HG03520 (cell line): ENCODE measurements around the gene SREBF2.

Experiments
- ATAC-seq: cut with Tn5 transposase; IDR thresholded peaks from one replicate; pipeline ENCODE4 v1.9.1; 2021; ENCODE audit warnings: mild to moderate bottlenecking, moderate library complexity; ENCODE audit not compliant: unreplicated experiment

The SREBF2 gene

GRCh38 chr22:41875531-41876270 is 42.8 kb downstream of the SREBF2 start:
- no peak for ATAC-seq

GRCh38 chr22:41876275-41876674 is 43.4 kb downstream of the SREBF2 start:
- no peak for ATAC-seq

DNA sequence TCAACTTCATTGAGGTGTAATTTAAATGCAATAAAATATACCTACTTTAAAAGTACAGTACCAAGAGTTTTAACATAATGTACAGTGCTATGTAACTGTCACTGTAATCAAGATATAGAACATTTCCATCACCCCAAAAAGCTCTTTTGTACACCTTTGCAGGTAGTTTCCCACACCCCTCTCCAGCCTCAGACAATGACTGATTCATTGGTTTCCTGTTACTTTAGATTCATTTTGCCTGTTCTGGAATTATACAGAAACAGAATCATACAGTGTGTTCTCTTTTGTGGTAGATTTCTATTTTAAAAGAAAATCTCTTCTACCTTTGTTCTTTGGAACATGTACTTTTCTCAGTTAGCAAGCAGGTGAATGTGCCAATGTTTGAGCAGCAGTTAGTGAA is 43.8 kb downstream of the SREBF2 start:
- no peak for ATAC-seq

DNA sequence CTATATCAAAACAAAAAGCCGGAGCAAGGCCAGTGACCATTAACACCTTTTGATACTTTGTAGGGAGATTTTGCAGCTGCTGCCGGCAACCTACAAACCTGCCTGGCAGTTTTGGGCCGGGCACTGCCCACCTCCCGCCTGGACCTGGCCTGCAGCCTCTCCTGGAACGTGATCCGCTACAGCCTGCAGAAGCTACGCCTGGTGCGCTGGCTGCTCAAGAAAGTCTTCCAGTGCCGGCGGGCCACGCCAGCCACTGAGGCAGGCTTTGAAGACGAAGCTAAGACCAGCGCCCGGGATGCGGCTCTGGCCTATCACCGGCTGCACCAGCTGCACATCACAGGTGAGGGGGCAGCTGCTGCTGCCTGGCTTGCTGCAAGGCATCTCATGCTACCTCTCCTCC is 47.7 kb downstream of the SREBF2 start:
- ATAC-seq: no peak

DNA sequence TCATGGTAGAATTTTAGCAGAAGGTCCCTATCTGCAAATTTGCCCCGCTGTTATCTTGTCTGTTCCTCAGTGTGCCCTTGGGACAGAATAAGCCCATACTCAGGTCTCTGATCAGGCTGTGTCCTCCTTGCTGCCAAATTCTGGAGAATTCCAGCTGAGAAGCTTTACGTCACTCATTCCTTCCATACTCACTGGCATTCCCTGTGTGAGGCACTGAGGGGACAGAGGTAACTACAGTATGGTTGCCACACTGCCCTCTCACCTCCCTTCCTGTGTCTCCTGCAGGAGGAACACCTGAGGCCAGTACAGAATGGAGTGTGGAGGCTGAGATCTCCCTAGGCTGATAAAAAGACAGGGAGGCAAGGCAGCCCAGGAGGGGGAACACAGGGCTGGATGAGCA is 50.5 kb downstream of the SREBF2 start:
- ATAC-seq: no peak

- no peak for ATAC-seq
Measured at GRCh38 chr22:41885116-41885515, 52.2 kb downstream of the SREBF2 start.

GRCh38 chr22:41885516-41885915 is 52.6 kb downstream of the SREBF2 start:
- no peak for ATAC-seq

GRCh38 chr22:41888627-41889200 is 55.8 kb downstream of the SREBF2 start:
- ATAC-seq: no peak

GRCh38 chr22:41891407-41891806 is 58.5 kb downstream of the SREBF2 start:
- no peak for ATAC-seq

- ATAC-seq: no peak
Measured at GRCh38 chr22:41892721-41893120, 59.8 kb downstream of the SREBF2 start.

- no peak for ATAC-seq
Measured at GRCh38 chr22:41893591-41894375, 60.9 kb downstream of the SREBF2 start.

- ATAC-seq: no peak
Measured at GRCh38 chr22:41898645-41899044, 65.7 kb downstream of the SREBF2 start.

DNA sequence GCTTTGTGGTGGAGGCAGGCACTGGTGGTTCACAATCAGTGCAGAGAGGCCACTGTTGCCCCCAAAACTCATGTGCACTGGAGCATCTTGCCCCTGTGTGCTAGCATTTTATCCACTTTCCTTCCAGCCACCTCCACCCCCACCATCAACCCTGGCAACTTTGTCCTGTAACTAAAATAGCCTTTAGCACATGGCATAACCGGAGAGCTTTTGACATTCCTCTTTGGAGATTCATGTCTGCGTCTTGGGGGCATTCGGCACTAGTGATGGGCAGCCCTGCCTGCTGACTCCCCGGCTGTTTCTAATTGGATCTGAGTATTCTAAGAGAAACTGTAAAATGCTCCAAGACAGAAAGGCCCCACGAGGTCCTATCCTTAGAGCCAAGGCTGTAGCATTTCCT is 66.2 kb downstream of the SREBF2 start:
- no peak for ATAC-seq

DNA sequence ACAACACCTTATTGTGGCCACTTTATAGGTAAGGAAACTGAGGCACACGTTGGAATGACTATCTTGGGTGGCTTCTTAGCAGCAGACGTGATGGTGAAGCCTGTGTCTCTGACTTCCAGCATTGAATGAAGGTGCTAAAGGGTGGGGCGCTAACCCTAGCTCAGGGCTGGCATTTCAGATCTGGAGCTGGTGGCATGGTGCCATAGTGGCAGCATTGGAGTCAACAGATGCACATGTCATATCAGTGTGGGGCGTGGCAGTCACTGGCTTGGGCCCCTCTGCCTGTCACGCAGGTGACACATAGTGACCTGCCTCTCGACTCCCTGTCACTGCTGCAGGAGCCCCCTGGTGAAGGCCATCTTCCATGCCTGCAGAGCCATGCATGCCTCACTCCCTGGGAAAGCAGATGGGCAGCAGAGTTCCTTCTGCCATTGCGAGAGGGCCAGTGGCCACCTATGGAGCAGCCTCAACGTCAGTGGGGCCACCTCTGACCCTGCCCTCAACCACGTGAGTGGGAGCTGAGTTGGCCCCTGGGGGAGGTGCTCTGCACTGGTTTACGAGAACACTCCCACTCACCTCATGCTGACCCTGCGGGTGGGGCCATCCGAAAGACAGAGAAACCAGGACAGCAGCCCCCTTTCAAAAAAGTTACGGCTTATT is 67.2 kb downstream of the SREBF2 start:
- no peak for ATAC-seq

- ATAC-seq: no peak
Measured at GRCh38 chr22:41900652-41901312, 67.9 kb downstream of the SREBF2 start.

DNA sequence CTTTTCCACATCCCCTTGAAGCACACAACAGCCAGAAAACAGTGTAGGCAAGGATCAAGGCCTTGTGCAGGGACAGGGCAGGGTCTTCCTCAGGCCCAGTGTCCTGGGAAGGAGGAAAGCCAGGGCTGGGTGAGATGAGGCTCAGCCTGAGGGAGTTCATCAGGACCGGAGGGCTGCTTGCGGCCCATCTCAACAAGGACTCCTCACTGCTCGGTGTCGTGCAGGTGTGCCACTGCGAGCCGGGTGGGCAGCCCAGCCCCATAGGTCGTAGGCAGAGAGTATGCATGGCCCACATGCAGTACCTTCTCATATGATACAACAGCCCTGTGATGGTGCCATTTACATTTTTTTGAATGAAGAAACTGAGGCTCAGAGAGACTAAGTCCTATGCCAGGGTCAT is 69.1 kb downstream of the SREBF2 start:
- no peak for ATAC-seq

DNA sequence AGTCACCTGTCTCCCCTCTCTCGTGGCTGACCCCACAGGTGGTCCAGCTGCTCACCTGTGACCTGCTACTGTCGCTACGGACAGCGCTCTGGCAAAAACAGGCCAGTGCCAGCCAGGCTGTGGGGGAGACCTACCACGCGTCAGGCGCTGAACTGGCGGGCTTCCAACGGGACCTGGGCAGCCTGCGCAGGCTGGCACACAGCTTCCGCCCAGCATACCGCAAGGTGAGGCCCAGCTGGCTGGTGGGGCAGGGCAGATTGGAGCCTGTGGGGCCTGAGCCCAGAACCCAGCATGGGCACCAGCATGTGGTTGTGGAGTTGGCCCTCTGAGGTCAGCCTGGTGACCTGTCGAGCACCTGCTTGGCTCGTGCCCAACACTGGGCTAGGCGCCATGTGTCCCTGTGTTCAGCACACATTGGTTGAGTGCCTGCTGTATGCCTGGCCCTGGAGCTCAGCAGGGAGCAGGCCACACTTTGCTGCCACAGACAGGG is 70.1 kb downstream of the SREBF2 start:
- no peak for ATAC-seq

- no peak for ATAC-seq
Measured at GRCh38 chr22:41904450-41905410, 71.8 kb downstream of the SREBF2 start.

GRCh38 chr22:41905411-41906202 is 72.7 kb downstream of the SREBF2 start:
- no peak for ATAC-seq
